BJ (cell line): ENCODE measurements around the gene RXFP2. TPM values are rescaled to one million over a fixed set of nuclear protein-coding genes. Genes with fewer than 3 reads are reported as not detected.

Experiments used
- CTCF ChIA-PET: fragments of 350-600 bp; formaldehyde crosslinking; extraction: SDS; loops from one replicate; lab custom pipeline; 2021; ENCODE audit warnings: antibody characterized with exemption, inconsistent platforms; lab: Yijun Ruan, JAX
- POLR2A ChIA-PET: fragments of 300-600 bp; sonication (Branson Sonifier 250); formaldehyde crosslinking; extraction: SDS; loops from one replicate; lab custom pipeline; 2021; ENCODE audit warnings: antibody characterized with exemption; lab: Charles Lee
- DNase-seq: peaks from one replicate; pipeline ENCODE4 v3.0.0-alpha.2; 2011; ENCODE audit warnings: low read depth
- H3K27me3 ChIP-seq: 2 replicates; pipeline ENCODE4 v1.6.0; 2011; ENCODE audit warnings: low read length; ENCODE audit not compliant: control insufficient read depth, insufficient read depth
- H3K36me3 ChIP-seq: 2 replicates; pipeline ENCODE4 v1.5.1; 2011; ENCODE audit warnings: low read length; ENCODE audit not compliant: control insufficient read depth, insufficient read depth
- H3K4me3 ChIP-seq: 2 replicates; pipeline ENCODE4 v1.5.1; 2011; ENCODE audit warnings: low read depth, mild to moderate bottlenecking, control low read depth, low read length
- CTCF ChIP-seq: IDR thresholded peaks from 2 replicates; pipeline ENCODE4 v1.5.1; 2011; ENCODE audit warnings: low read depth, mild to moderate bottlenecking, control low read depth, inconsistent platforms, low read length, moderate library complexity; ENCODE audit not compliant: insufficient read depth
- polyA plus RNA-seq: library from polyadenylated mRNA; depleted of rRNA; stranded (reverse); fragments of >200 nt; gene quantifications from 2 replicates; pipeline ENCODE4 v1.2.3, GENCODE V29; 2011

Gene RXFP2
- polyA plus RNA-seq, 1 experiment, result not detected

GRCh38 chr13:31749929-31750328 is 10.6 kb downstream of the RXFP2 start:
- no peak for TF ChIP-seq CTCF
- ChIA-PET POLR2A (no interaction called here), CTCF (no interaction called here)
- H3K36me3 ChIP-seq, result no peaks in the 10 kb centered on the region
- no peak overlapping the region for H3K4me3 ChIP-seq
- DNase-seq, result peak; percentile 94
- H3K27me3 ChIP-seq, result no peaks in the 10 kb centered on the region

- H3K36me3 ChIP-seq, result no peaks in the 10 kb centered on the region
- no peaks in the 10 kb centered on the region for H3K27me3 ChIP-seq
- no peak for DNase-seq
- CTCF ChIA-PET, result interaction anchor here (0.6 to 2.6 kb wide), 7 partner anchors 9 to 217 kb away, joined by 3 to 6 read pairs (median 3); no protein-coding TSS in a partner anchor
- POLR2A ChIA-PET, result no interaction called here
- no peak for TF ChIP-seq CTCF
- no peak overlapping the region for H3K4me3 ChIP-seq
Observed at GRCh38 chr13:31755211-31755610, 15.9 kb downstream of the RXFP2 start.

GRCh38 chr13:31755803-31756212 is 16.5 kb downstream of the RXFP2 start:
- POLR2A ChIA-PET, result no interaction called here
- H3K27me3 ChIP-seq, result no peaks in the 10 kb centered on the region
- CTCF ChIA-PET, result interaction anchor here (0.7 to 2.6 kb wide), 7 partner anchors 8 to 218 kb away, joined by 3 to 6 read pairs (median 5); no protein-coding TSS in a partner anchor
- no peaks in the 10 kb centered on the region for H3K36me3 ChIP-seq
- DNase-seq, result peak; percentile 82
- H3K4me3 ChIP-seq, result no peak overlapping the region
- TF ChIP-seq CTCF, result no peak

- POLR2A ChIA-PET, result interaction anchor here (0.6 kb wide), 2 partner anchors 134 to 886 kb away, joined by 3 to 5 read pairs; no protein-coding TSS in a partner anchor
- TF ChIP-seq CTCF, result no peak
- CTCF ChIA-PET, result interaction anchor here (1.2 to 1.7 kb wide), 2 partner anchors 102 to 218 kb away, joined by 3 to 5 read pairs; no protein-coding TSS in a partner anchor
- no peaks in the 10 kb centered on the region for H3K27me3 ChIP-seq
- no peak overlapping the region for H3K4me3 ChIP-seq
- no peaks in the 10 kb centered on the region for H3K36me3 ChIP-seq
- peak; percentile 87 for DNase-seq
Observed at GRCh38 chr13:31756346-31756745, 17.0 kb downstream of the RXFP2 start.

- ChIA-PET CTCF (no interaction called here), POLR2A (no interaction called here)
- no peak for DNase-seq
Observed at GRCh38 chr13:31761951-31762350, 22.6 kb downstream of the RXFP2 start.

More at GRCh38 chr13:31761951-31762350, 22.6 kb downstream of the RXFP2 start:
- Histone ChIP-seq H3K36me3 (no peaks in the 10 kb centered on the region), H3K27me3 (no peaks in the 10 kb centered on the region), H3K4me3 (no peak overlapping the region)
- TF ChIP-seq CTCF, result no peak
